ENCODE measurements around the gene SRGAP1. TPM values are rescaled to one million over a fixed set of nuclear protein-coding genes. Genes with fewer than 3 reads are reported as not detected.

Gene SRGAP1
- total and polyA plus RNA-seq, 2 of the 13 experiments (the other 11 are each of a cell fraction or from before 2014, with no cell fraction given): 1.6 to 3.4 TPM

- TF ChIP-seq ZNF207 (IDR thresholded peaks at IDR 0.05; ENCODE audit: borderline replicate concordance) (no peak), ZNF660 (CRISPR knock-in tag; IDR thresholded peaks at IDR 0.05; ENCODE audit: borderline replicate concordance, low read depth) (no peak), KLF16 (CRISPR knock-in tag; IDR thresholded peaks at IDR 0.05) (0 out of 4 replicates have a peak, but pooled peaks of 1 of the 2 experiments have one; percentile 21), STAG1 (CRISPR knock-in tag; IDR thresholded peaks at IDR 0.05) (peak; percentile 87), DNMT1 (CRISPR knock-in tag; IDR thresholded peaks at IDR 0.05) (no peak), HINFP (CRISPR knock-in tag; IDR thresholded peaks at IDR 0.05; ENCODE audit: low read depth) (no peak), ZNF33A (CRISPR knock-in tag; IDR thresholded peaks at IDR 0.05; ENCODE audit: borderline replicate concordance) (no peak)
Measured at GRCh38 chr12:64181430-64182291, 337.2 kb downstream of the SRGAP1 start (continued).

- POLR2A ChIA-PET: no interaction called here
- H3K4me3 ChIP-seq (replicated peaks in 1 of 3; ENCODE audit: insufficient read depth in 1 of 3, low read depth in 2 of 3, low read length in 3 of 3): no peak overlapping the region
- CTCF ChIA-PET (ENCODE audit: low intra/inter-chr PET ratio, low total read pairs): no interaction called here
- H3K4me1 ChIP-seq (ENCODE audit: insufficient read depth, low read length): no peaks in the 10 kb centered on the region
- no peaks in the 10 kb centered on the region for H3K79me2 ChIP-seq (ENCODE audit: insufficient read depth, low read length)
- in situ Hi-C loops (cut with HindIII; ENCODE audit: extremely low pct_ligation_motif_present, low pct_unique_long_range_greater_than_20kb): loop anchor here (5.0 kb wide), 1 partner anchor 342 kb away; the partner anchor contains the start of gene SRGAP1
- 90% methylated on average over 1 of the region's 1 CpG for WGBS (ENCODE audit: low lambda C conversion rate)
- DNase-seq (ENCODE audit: low spot score) (no peak), ATAC-seq (no peak), FAIRE-seq (no peak)
- no peaks in the 10 kb centered on the region for H3K36me3 ChIP-seq (replicated peaks in 1 of 2; ENCODE audit: control insufficient read depth in 1 of 2, insufficient read depth in 2 of 2, low read length in 2 of 2)
- no peaks in the 10 kb centered on the region for H3K9me3 ChIP-seq (ENCODE audit: low read length)
- BruUV-seq (replicated peaks): no TSS peak
- no peaks in the 10 kb centered on the region for H4K20me1 ChIP-seq (ENCODE audit: insufficient read depth, low read length)
- H2AFZ ChIP-seq (ENCODE audit: low read length): no peak overlapping the region
- no peak overlapping the region for H3K9ac ChIP-seq (ENCODE audit: insufficient read depth, low read depth, low read length)
- H3K4me2 ChIP-seq (ENCODE audit: low read depth, low read length): no peak overlapping the region
- no peak overlapping the region for H3K27ac ChIP-seq (ENCODE audit: extremely low read length, insufficient read depth, low read length)
- intact Hi-C loops (cut with micrococcal nuclease; ENCODE audit: unreplicated experiment): no loop called here
- no peaks in the 10 kb centered on the region for H3K27me3 ChIP-seq (ENCODE audit: control insufficient read depth in 1 of 2, insufficient read depth in 2 of 2, low read length in 2 of 2)
- TF ChIP-seq FOXM1 (CRISPR knock-in tag; IDR thresholded peaks at IDR 0.05) (no peak), EEA1 (CRISPR knock-in tag; IDR thresholded peaks at IDR 0.05; ENCODE audit: borderline replicate concordance) (no peak), ZFP36L1 (CRISPR knock-in tag; IDR thresholded peaks at IDR 0.05) (no peak), ZNF234 (CRISPR knock-in tag; conservative IDR thresholded peaks at IDR 0.05) (no peak), ZKSCAN5 (CRISPR knock-in tag; IDR thresholded peaks at IDR 0.05) (no peak), FOXP1 (IDR thresholded peaks at IDR 0.05) (no peak), FOXP1 (CRISPR knock-in tag; IDR thresholded peaks at IDR 0.05) (no peak), ZNF367 (CRISPR knock-in tag; IDR thresholded peaks at IDR 0.05; ENCODE audit: borderline replicate concordance) (no peak), ETV6 (CRISPR knock-in tag; conservative IDR thresholded peaks at IDR 0.05) (no peak), ZNF44 (CRISPR knock-in tag; IDR thresholded peaks at IDR 0.05) (no peak), ELK4 (CRISPR knock-in tag; IDR thresholded peaks at IDR 0.05; ENCODE audit: borderline replicate concordance) (no peak), FUBP1 (CRISPR knock-in tag; IDR thresholded peaks at IDR 0.05; ENCODE audit: borderline replicate concordance) (no peak), ZNF264 (CRISPR knock-in tag; IDR thresholded peaks at IDR 0.05) (no peak)
Measured at GRCh38 chr12:64184216-64184615, 339.7 kb downstream of the SRGAP1 start.
